ENCODE measurements around the gene PDZD2. TPM values are rescaled to one million over a fixed set of nuclear protein-coding genes. Genes with fewer than 3 reads are reported as not detected.

PDZD2 gene
- total and polyA plus RNA-seq, 2 donors (not counting 3 experiments of a cell fraction or from before 2014, with no cell fraction given), result 0.66 to 6.9 TPM

GRCh38 chr5:31884896-31885295, 246.0 kb downstream of the PDZD2 start:
- no peaks in the 10 kb centered on the region for H3K27me3 ChIP-seq (ENCODE audit: control insufficient read depth in 2 of 2, insufficient read depth in 2 of 2, low read length in 2 of 2)
- ChIA-PET CTCF (no interaction called here), POLR2A (no interaction called here)
- intact Hi-C loops (cut with micrococcal nuclease) (no loop called here), dilution Hi-C loops (cut with MboI; ENCODE audit: extremely low pct_ligation_motif_present, low sequenced_read_pairs) (no loop called here)
- no peaks in the 10 kb centered on the region for H3K9me1 ChIP-seq (replicated peaks; ENCODE audit: control insufficient read depth, extremely low read depth, insufficient read depth, low read length)
- BruUV-seq (replicated peaks), result no TSS peak
- no peaks in the 10 kb centered on the region for H4K20me1 ChIP-seq (replicated peaks; ENCODE audit: control insufficient read depth, extremely low read depth, insufficient read depth, low read length)
- H3K4me3 ChIP-seq (replicated peaks in 1 of 3; ENCODE audit: insufficient read depth in 1 of 3, low read depth in 1 of 3, low read length in 3 of 3), result no peak overlapping the region
- H3K4me2 ChIP-seq (ENCODE audit: insufficient read depth, low read length), result no peak overlapping the region
- no peak overlapping the region for H2AFZ ChIP-seq (ENCODE audit: low read depth, low read length)
- FAIRE-seq (no peak), DNase-seq (ENCODE audit: low read depth, low spot score) (no peak)
- TF ChIP-seq FOS (IDR thresholded peaks at IDR 0.05; ENCODE audit: borderline replicate concordance, insufficient read depth, low read length) (no peak), POLR2A (IDR thresholded peaks at IDR 0.05; ENCODE audit: low read depth, low read length) (no peak), MYC (IDR thresholded peaks at IDR 0.05; ENCODE audit: low read depth, low read length) (no peak)
- H3K9ac ChIP-seq (replicated peaks; ENCODE audit: extremely low read depth, insufficient read depth, low read length), result no peak overlapping the region
- no peaks in the 10 kb centered on the region for H3K4me1 ChIP-seq (ENCODE audit: control insufficient read depth, extremely low read depth, insufficient read depth, low read length)
- H3K79me2 ChIP-seq (ENCODE audit: control insufficient read depth, insufficient read depth, low read length), result no peaks in the 10 kb centered on the region
- no peaks in the 10 kb centered on the region for H3K9me3 ChIP-seq (replicated peaks; ENCODE audit: control insufficient read depth, insufficient read depth, low read length)
- H3K27ac ChIP-seq (ENCODE audit: insufficient read depth, low read depth, low read length), result no peak overlapping the region
- H3K36me3 ChIP-seq (ENCODE audit: control insufficient read depth in 2 of 2, extremely low read depth in 1 of 2, insufficient read depth in 2 of 2, low read length in 2 of 2), result no peaks in the 10 kb centered on the region

- no TSS peak for BruUV-seq (replicated peaks)
These were observed 247.3 kb downstream of the PDZD2 start for GRCh38 chr5:31886206-31886605.

More at GRCh38 chr5:31886206-31886605, 247.3 kb downstream of the PDZD2 start:
- no peaks in the 10 kb centered on the region for H3K9me3 ChIP-seq (replicated peaks; ENCODE audit: control insufficient read depth, insufficient read depth, low read length)
- intact Hi-C loops (cut with micrococcal nuclease) (no loop called here), dilution Hi-C loops (cut with MboI; ENCODE audit: extremely low pct_ligation_motif_present, low sequenced_read_pairs) (no loop called here)
- H3K9ac ChIP-seq (replicated peaks; ENCODE audit: extremely low read depth, insufficient read depth, low read length), result no peak overlapping the region
- H3K36me3 ChIP-seq (ENCODE audit: control insufficient read depth in 2 of 2, extremely low read depth in 1 of 2, insufficient read depth in 2 of 2, low read length in 2 of 2), result no peaks in the 10 kb centered on the region
- H3K27ac ChIP-seq (ENCODE audit: insufficient read depth, low read depth, low read length), result no peak overlapping the region
- H4K20me1 ChIP-seq (replicated peaks; ENCODE audit: control insufficient read depth, extremely low read depth, insufficient read depth, low read length), result no peaks in the 10 kb centered on the region
- H3K4me2 ChIP-seq (ENCODE audit: insufficient read depth, low read length), result no peak overlapping the region
- no peaks in the 10 kb centered on the region for H3K9me1 ChIP-seq (replicated peaks; ENCODE audit: control insufficient read depth, extremely low read depth, insufficient read depth, low read length)
- ChIA-PET POLR2A (no interaction called here), CTCF (no interaction called here)
- no peak overlapping the region for H2AFZ ChIP-seq (ENCODE audit: low read depth, low read length)
- FAIRE-seq, result no peak
- no peak for DNase-seq (ENCODE audit: low read depth, low spot score)
- H3K27me3 ChIP-seq (ENCODE audit: control insufficient read depth in 2 of 2, insufficient read depth in 2 of 2, low read length in 2 of 2), result no peaks in the 10 kb centered on the region
- no peak for TF ChIP-seq MYC (IDR thresholded peaks at IDR 0.05; ENCODE audit: low read depth, low read length)
- TF ChIP-seq JUN (IDR thresholded peaks at IDR 0.05; ENCODE audit: borderline replicate concordance, insufficient read depth, insufficient read length, low read depth), result no peak
- TF ChIP-seq CTCF (IDR thresholded peaks at IDR 0.05; ENCODE audit: extremely low read depth in 1 of 2, insufficient read depth in 1 of 2, low read depth in 1 of 2, low read length in 2 of 2), result no peak
- no peak for TF ChIP-seq EZH2 (IDR thresholded peaks at IDR 0.05; ENCODE audit: borderline replicate concordance, low read depth, low read length, severe bottlenecking)
- no peak for TF ChIP-seq MAX (IDR thresholded peaks at IDR 0.05; ENCODE audit: insufficient read depth, insufficient read length)
- no peak for TF ChIP-seq POLR2A (IDR thresholded peaks at IDR 0.05; ENCODE audit: low read depth, low read length)
- no peak for TF ChIP-seq FOS (IDR thresholded peaks at IDR 0.05; ENCODE audit: borderline replicate concordance, insufficient read depth, low read length)
- no peak for TF ChIP-seq POLR2AphosphoS5 (IDR thresholded peaks at IDR 0.05; ENCODE audit: insufficient read depth, low read depth, low read length)
- TF ChIP-seq GATA2 (IDR thresholded peaks at IDR 0.05; ENCODE audit: insufficient read depth, insufficient read length, low read depth, low read length), result no peak
- no peaks in the 10 kb centered on the region for H3K79me2 ChIP-seq (ENCODE audit: control insufficient read depth, insufficient read depth, low read length)
- no peak overlapping the region for H3K4me3 ChIP-seq (replicated peaks in 1 of 3; ENCODE audit: insufficient read depth in 1 of 3, low read depth in 1 of 3, low read length in 3 of 3)
- no peaks in the 10 kb centered on the region for H3K4me1 ChIP-seq (ENCODE audit: control insufficient read depth, extremely low read depth, insufficient read depth, low read length)

All from endothelial cell of umbilical vein (primary cell).